22Rv1 (cell line): ENCODE data around the gene NARF.

Experiments used
- H3K27ac ChIP-seq: fragments of 450-650 bp; 2 replicates; pipeline ENCODE4 v1.5.1; 2017
- ZFX ChIP-seq: fragments of 450-650 bp; IDR thresholded peaks from 2 replicates; pipeline ENCODE4 v1.6.1; 2017; ENCODE audit warnings: antibody characterized with exemption, borderline replicate concordance
- TF ChIP-seq, protein P1 (sequence below): fragments of 450-650 bp; IDR thresholded peaks from 2 replicates; pipeline ENCODE4 v1.5.1; 2017; ENCODE audit warnings: mild to moderate bottlenecking

The NARF gene

DNA sequence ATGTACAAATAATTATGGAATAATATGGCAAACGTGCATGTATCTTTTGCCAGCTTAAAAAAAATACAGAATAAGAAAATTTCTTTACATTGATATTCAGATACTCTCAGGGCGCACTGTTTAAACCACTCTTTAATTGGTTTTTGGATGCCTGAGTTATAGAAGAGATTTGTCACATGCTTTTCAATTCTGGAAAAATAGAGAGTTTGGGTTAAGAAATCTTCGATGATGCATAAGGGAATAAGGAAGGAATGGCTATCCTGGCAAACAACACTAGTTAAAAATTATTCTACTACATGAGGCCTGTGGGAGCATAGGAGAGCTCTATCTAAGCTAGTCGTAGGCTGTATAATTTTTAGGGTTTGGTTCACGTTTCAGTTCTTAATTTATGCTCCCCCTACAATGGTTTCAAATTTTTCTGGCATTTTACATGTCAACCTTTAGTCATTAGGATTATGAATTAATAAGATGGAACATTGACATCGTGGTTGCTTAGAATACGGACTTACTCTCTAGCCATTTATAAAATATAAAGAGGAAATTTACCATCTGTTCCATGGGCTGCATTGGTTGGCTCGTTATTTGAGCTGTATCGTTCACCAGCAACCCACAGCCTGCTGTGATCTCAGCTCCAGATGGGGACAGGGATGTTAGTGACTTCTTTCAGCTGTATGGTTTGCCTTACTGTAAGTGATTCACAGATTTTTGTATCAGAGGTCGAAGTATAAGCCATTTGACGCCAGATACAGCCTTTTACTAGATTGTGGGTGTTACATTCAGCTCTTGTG is 15.9 kb downstream of the NARF start:
- TF ChIP-seq, protein P1, sequence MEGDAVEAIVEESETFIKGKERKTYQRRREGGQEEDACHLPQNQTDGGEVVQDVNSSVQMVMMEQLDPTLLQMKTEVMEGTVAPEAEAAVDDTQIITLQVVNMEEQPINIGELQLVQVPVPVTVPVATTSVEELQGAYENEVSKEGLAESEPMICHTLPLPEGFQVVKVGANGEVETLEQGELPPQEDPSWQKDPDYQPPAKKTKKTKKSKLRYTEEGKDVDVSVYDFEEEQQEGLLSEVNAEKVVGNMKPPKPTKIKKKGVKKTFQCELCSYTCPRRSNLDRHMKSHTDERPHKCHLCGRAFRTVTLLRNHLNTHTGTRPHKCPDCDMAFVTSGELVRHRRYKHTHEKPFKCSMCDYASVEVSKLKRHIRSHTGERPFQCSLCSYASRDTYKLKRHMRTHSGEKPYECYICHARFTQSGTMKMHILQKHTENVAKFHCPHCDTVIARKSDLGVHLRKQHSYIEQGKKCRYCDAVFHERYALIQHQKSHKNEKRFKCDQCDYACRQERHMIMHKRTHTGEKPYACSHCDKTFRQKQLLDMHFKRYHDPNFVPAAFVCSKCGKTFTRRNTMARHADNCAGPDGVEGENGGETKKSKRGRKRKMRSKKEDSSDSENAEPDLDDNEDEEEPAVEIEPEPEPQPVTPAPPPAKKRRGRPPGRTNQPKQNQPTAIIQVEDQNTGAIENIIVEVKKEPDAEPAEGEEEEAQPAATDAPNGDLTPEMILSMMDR: no peak
- no peak for TF ChIP-seq ZFX
- no peak overlapping the region for H3K27ac ChIP-seq

DNA sequence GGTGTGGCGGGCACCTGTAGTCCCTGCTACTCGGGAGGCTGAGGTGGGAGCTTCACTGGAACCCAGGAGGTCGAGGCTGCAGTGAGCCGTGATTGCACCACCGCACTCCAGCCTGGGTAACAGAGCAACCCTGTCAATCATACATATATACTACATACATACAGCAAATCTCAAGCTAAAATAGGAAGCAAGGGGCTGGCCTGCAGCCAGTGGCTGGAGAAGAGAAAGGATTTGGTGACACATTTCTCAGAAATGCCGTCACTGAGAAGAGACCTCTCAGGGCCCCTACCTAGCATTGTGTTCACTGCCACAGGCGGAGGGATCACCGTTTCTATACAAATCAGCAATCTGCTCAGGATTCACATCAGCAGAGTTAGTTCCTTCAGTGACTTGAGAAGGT is 16.9 kb downstream of the NARF start:
- no peak overlapping the region for H3K27ac ChIP-seq
- no peak for TF ChIP-seq ZFX
- TF ChIP-seq, protein P1: no peak

DNA sequence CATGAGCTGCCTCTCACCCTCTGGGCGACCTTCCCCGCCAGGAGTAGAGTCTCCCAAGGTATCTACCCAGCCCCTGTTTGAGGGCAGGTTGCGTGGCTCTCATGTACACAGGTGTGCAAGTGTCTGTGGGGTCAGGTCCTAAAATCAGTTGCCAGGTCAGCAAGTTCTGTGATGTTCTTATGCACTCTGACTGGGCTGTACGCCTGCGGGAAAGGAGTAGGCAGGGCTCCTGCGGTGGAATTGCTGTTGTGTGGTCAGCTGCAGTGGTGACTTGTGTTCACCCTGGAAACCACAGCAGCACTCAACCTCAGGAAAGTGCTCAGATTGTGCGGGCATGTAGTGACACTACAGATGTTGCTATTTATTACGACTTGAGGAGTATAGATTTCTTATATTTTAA is 19.4 kb downstream of the NARF start:
- TF ChIP-seq ZFX: no peak
- TF ChIP-seq, protein P1: no peak
- H3K27ac ChIP-seq: no peak overlapping the region

DNA sequence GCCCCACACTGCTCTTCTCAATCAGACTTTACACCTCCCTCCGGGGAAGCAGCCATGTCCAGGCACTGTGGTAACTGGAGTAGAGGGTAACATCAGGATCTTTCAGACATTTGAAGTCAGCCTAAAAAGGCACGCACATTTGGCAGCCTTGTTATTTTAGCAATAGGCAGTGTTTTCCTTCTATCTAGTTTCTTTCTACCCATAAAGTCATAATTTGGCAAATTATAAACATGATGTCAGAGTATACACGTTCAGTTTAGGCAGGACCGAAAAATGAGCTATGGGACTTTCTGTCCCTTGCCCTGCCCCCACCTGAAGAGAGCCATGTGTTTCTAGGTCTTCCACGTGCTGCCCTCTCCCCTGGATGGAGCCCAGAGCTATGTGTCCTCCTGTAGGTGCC is 21.1 kb downstream of the NARF start:
- TF ChIP-seq, protein P1: no peak
- TF ChIP-seq ZFX: no peak
- no peak overlapping the region for H3K27ac ChIP-seq

DNA sequence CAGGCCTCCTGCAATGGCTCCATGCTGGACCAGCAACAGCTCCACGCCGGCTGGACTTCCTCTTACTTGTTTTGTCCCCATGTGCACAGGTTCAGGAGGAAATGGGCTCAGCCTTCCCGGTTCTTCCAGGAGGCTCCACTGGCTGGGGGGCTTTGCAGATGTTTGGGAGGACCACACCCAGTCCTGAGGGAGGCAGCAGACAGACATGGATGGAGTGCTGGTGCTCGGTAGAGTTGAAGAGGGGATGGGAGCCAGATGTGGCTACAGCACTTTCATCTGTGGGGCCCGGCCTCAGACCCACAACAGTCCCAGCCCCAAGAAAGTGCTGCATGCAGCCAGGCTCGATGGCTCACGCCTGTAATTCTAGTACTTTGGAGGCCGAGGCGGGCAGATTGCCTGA is 21.8 kb downstream of the NARF start:
- H3K27ac ChIP-seq: no peak overlapping the region
- TF ChIP-seq, protein P1: no peak
- TF ChIP-seq ZFX: no peak

DNA sequence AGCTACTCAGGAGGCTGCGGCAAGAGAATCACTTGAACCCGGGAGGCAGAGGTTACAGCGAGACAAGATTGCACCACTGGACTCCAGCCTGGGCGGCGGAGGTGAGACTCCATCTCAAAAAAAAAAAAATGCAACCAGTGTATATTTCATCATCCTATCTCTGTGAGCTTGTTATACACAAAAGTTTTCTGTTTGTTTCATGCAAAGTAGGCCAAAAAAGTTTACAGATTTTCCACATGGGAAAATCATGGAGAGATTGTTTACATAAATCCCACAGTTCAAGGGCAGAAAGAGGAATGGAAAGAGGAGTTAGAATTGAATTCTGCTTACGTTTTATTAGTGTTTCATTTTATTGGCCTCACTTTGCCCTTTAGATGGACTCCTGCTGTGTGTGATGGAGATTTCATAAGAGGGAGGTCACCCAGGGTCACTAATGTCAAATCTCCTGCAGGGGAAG is 24.7 kb downstream of the NARF start:
- TF ChIP-seq, protein P1: no peak
- no peak for TF ChIP-seq ZFX
- no peak overlapping the region for H3K27ac ChIP-seq

DNA sequence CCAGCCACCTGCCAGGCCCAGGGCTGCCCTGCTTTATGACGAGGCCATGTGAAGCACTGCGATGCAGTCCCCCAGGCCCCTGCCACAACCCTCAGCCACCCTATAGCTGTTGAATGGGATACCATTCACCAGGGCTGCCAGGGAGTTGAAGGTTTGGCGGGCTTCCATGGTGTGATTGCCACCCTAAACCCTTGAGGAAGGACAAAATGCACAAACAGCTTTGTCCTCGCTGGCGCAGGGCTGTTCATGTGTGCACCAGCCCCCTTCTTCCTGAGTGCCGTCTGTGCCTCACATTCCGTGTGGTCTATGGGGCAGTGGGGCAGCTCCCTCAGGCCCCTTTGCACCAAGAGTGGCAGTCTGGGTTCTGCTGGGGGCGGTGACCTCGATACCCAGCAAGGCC is 25.3 kb downstream of the NARF start:
- no peak for TF ChIP-seq ZFX
- TF ChIP-seq, protein P1: no peak
- H3K27ac ChIP-seq: no peak overlapping the region
